GM10248 (cell line): Measurements from ENCODE around the gene SLN.

Source experiments
- CTCF ChIA-PET: fragments of 300-600 bp; sonication (Branson Sonifier 250); formaldehyde crosslinking; extraction: SDS; loops from one replicate; lab custom pipeline; 2021; ENCODE audit warnings: antibody characterized with exemption; lab: Yijun Ruan, JAX
- POLR2A ChIA-PET: fragments of 350-650 bp; sonication (Branson Sonifier 250); formaldehyde crosslinking; extraction: SDS; loops from one replicate; lab custom pipeline; 2020; ENCODE audit warnings: antibody characterized with exemption; lab: Yijun Ruan, JAX
- DNase-seq: peaks from one replicate; pipeline ENCODE4 v3.0.0; 2012; ENCODE audit errors: extremely low spot score
- CTCF ChIP-seq: IDR thresholded peaks from 2 replicates; pipeline ENCODE4 v1.5.1; 2012; ENCODE audit warnings: mild to moderate bottlenecking, low read depth; ENCODE audit errors: extremely low read depth, missing control alignments, control extremely low read depth

SLN gene

GRCh38 chr11:107710301-107710700, 1.6 kb downstream of the SLN start:
- POLR2A ChIA-PET = no interaction called here
- TF ChIP-seq CTCF = no peak
- DNase-seq = no peak
- CTCF ChIA-PET = interaction anchor here (0.7 to 2.2 kb wide), 5 partner anchors 9 to 147 kb away, joined by 3 to 8 read pairs (median 5); no protein-coding TSS in a partner anchor

GRCh38 chr11:107708792-107709191, 3.1 kb downstream of the SLN start:
- TF ChIP-seq CTCF = no peak
- DNase-seq = no peak
- ChIA-PET POLR2A (no interaction called here), CTCF (interaction anchor here (2.2 kb wide), 1 partner anchor 19 kb away, joined by 8 read pairs; no protein-coding TSS in a partner anchor)

DNA sequence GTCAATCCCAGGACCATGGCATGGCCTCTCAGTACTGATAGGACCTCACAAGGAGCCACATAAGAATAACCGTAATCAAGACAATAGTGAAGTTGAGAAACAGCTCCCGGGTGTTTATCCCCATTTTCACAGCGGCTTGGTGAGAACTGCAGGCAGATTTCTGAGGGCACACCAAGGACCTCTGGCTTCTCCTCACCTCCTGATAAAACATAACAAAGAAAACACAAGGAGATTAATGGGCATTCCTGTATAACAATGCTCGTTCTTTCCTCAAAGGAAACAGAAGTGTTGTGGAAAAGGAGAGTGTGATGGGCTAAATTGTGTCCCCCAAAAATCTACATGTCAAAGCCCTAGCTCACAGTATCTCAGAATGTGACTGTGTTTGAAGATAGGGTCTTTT, 4.0 kb downstream of the SLN start:
- no peak for DNase-seq
- no peak for TF ChIP-seq CTCF
- CTCF ChIA-PET = interaction anchor here (1.4 kb wide), 1 partner anchor 19 kb away, joined by 4 read pairs; no protein-coding TSS in a partner anchor

DNA sequence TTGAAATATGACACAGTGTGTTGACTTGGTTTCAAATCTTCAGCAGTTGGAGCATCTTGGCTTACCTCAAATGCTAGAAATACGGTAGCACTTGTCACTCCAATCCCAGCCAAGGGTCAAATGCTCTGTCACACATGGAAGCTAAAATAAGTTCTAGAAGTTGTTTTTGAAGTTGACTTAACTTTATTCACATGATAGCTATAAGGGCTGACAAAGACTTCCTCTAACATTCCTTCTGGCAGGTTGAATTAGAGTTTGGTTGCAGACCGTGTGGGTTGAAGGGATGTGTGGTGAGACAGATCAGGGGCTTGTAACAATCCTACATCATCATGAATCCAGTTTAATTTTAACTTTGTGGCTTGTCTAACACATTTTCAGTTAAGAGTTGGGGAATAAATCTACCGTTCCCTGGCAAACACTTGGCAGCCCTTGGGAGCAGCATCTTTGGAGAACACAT, 4.6 kb downstream of the SLN start:
- POLR2A ChIA-PET = no interaction called here
- no peak for TF ChIP-seq CTCF
- CTCF ChIA-PET = interaction anchor here (0.8 to 1.4 kb wide), 2 partner anchors 19 to 54 kb away, joined by 3 to 4 read pairs; no protein-coding TSS in a partner anchor
- no peak for DNase-seq

More for the DNA sequence above, 4.0 kb downstream of the SLN start:
- POLR2A ChIA-PET = no interaction called here

DNA sequence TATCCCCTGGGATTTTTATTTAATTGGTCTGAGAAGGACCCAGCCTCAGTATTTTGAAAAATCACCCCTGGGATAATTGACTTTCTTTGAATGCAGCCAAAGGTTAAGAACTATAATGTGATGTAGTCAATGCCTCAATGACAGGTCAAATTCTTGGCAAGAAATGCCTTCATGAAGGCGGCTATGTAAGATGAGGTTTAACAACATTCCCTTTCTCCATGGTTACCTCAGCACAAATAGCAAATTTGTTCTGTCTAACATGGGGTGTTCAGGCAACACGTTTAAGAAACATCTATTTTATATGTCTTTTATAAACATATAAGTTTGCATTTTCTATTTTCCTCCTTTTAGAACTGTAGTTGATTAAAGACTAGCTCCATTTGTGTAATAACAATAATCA, 5.3 kb downstream of the SLN start:
- TF ChIP-seq CTCF = no peak
- DNase-seq = no peak
- POLR2A ChIA-PET = no interaction called here
- CTCF ChIA-PET = interaction anchor here (0.8 kb wide), 1 partner anchor 53 kb away, joined by 3 read pairs; no protein-coding TSS in a partner anchor

DNA sequence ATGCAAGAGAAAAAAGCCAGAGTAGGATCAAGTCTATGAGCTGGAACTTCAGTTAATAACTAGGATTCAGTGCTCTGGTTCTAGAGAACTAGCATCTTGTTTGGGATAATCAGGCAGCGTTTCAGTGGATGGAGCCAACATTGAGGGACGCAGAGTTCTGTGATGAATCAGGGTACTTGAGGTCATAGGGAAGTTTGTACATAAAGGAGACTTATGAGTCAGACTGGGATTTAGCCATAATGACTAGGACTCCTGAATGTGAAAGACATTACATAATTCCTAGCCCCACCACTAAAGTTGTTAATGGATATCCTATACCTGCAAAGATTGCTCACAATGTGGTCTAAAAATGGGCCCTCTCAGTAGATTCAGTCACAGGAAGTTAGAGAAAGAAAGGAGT, 6.8 kb downstream of the SLN start:
- no peak for TF ChIP-seq CTCF
- no peak for DNase-seq
- ChIA-PET CTCF (no interaction called here), POLR2A (no interaction called here)
